ENCODE data around the gene TP53INP2.

- TF ChIP-seq CTCF (IDR thresholded peaks at IDR 0.05; ENCODE audit: low read depth, low read length, poor library complexity, severe bottlenecking) (peak; percentile 67), EZH2phosphoT487 (IDR thresholded peaks at IDR 0.05; ENCODE audit: borderline replicate concordance, low read length) (no peak)
Measured at GRCh38 chr20:34709831-34710567, 5.9 kb downstream of the TP53INP2 start.
